H9 (cell line): ENCODE data around the gene TBC1D24. TPM values are rescaled to one million over a fixed set of nuclear protein-coding genes. Genes with fewer than 3 reads are reported as not detected.

Experiments
- DNase-seq: peaks from one replicate; pipeline ENCODE4 v3.0.0-alpha.2; 2017
- H2AFZ ChIP-seq: one replicate; pipeline ENCODE4 v1.6.1; 2013; ENCODE audit warnings: mild to moderate bottlenecking, low read length, control low read depth, moderate library complexity
- H2AK5ac ChIP-seq: 2 replicates; pipeline ENCODE4 v1.6.1; 2013; ENCODE audit warnings: low read length, control low read depth, mixed read lengths; ENCODE audit not compliant: insufficient read length
- H2BK120ac ChIP-seq: one replicate; pipeline ENCODE4 v1.6.1; 2013; ENCODE audit warnings: low read depth, mild to moderate bottlenecking, low read length, control low read depth, inconsistent platforms; ENCODE audit not compliant: poor library complexity, severe bottlenecking
- H2BK12ac ChIP-seq: 2 replicates; pipeline ENCODE4 v1.6.1; 2013; ENCODE audit warnings: low read length, control low read depth, mixed read lengths, low read depth; ENCODE audit not compliant: insufficient read length
- H2BK15ac ChIP-seq: 2 replicates; pipeline ENCODE4 v1.6.1; 2013; ENCODE audit warnings: low read depth, low read length, control low read depth
- H2BK20ac ChIP-seq: one replicate; pipeline ENCODE4 v1.6.1; 2013; ENCODE audit warnings: low read depth, mild to moderate bottlenecking, low read length, control low read depth, inconsistent platforms; ENCODE audit not compliant: poor library complexity, severe bottlenecking
- H2BK5ac ChIP-seq: 2 replicates; pipeline ENCODE4 v1.6.1; 2013; ENCODE audit warnings: low read length, control low read depth, mixed read lengths; ENCODE audit not compliant: insufficient read length
- H3K14ac ChIP-seq: 2 replicates; pipeline ENCODE4 v1.6.1; 2013; ENCODE audit warnings: low read length, control low read depth; ENCODE audit not compliant: insufficient read depth
- H3K18ac ChIP-seq: 2 replicates; pipeline ENCODE4 v1.6.1; 2013; ENCODE audit warnings: low read depth, mild to moderate bottlenecking, mixed read lengths, low read length, control low read depth; ENCODE audit not compliant: insufficient read length
- H3K23ac ChIP-seq: 2 replicates; pipeline ENCODE4 v1.6.1; 2013; ENCODE audit warnings: low read length, control low read depth, mixed read lengths, low read depth; ENCODE audit not compliant: insufficient read length
- H3K23me2 ChIP-seq: 2 replicates; pipeline ENCODE4 v1.6.1; 2013; ENCODE audit warnings: low read depth, mild to moderate bottlenecking, mixed read lengths, low read length, control low read depth; ENCODE audit not compliant: insufficient read length, poor library complexity, severe bottlenecking
- H3K27ac ChIP-seq: 2 replicates; pipeline ENCODE4 v1.5.1; 2013; ENCODE audit warnings: low read length, control low read depth, mixed read lengths, low read depth; ENCODE audit not compliant: insufficient read length
- H3K27me3 ChIP-seq: 2 replicates; pipeline ENCODE4 v1.6.1; 2013; ENCODE audit warnings: low read length, control low read depth, inconsistent platforms; ENCODE audit not compliant: insufficient read depth
- H3K4ac ChIP-seq: 2 replicates; pipeline ENCODE4 v1.6.1; 2013; ENCODE audit warnings: low read depth, mild to moderate bottlenecking, control low read depth, inconsistent platforms, low read length, moderate library complexity
- H3K4me1 ChIP-seq: 2 replicates; pipeline ENCODE4 v1.6.1; 2013; ENCODE audit warnings: low read length, control low read depth, inconsistent platforms; ENCODE audit not compliant: insufficient read depth
- H3K4me2 ChIP-seq: 2 replicates; pipeline ENCODE4 v1.6.1; 2013; ENCODE audit warnings: low read length, control low read depth, mixed read lengths; ENCODE audit not compliant: insufficient read length, insufficient read depth
- H3K56ac ChIP-seq: 2 replicates; pipeline ENCODE4 v1.6.1; 2013; ENCODE audit warnings: low read depth, mild to moderate bottlenecking, mixed read lengths, low read length, control low read depth; ENCODE audit not compliant: insufficient read length
- H3K79me1 ChIP-seq: 2 replicates; pipeline ENCODE4 v1.6.1; 2013; ENCODE audit warnings: low read depth, mild to moderate bottlenecking, moderate library complexity, low read length, control low read depth, inconsistent platforms; ENCODE audit not compliant: insufficient read depth, poor library complexity, severe bottlenecking
- H3K79me2 ChIP-seq: 2 replicates; pipeline ENCODE4 v1.6.1; 2013; ENCODE audit warnings: low read length, control low read depth, inconsistent platforms; ENCODE audit not compliant: insufficient read depth
- H3K9ac ChIP-seq: 2 replicates; pipeline ENCODE4 v1.6.1; 2013; ENCODE audit warnings: low read length, control low read depth, mixed read lengths; ENCODE audit not compliant: insufficient read length; ENCODE audit errors: extremely low read depth
- H3K9me3 ChIP-seq: one replicate; pipeline ENCODE4 v1.6.1; 2013; ENCODE audit warnings: low read depth, low read length, inconsistent platforms; ENCODE audit not compliant: control insufficient read depth
- H3T11ph ChIP-seq: one replicate; pipeline ENCODE4 v1.6.1; 2013; ENCODE audit warnings: mild to moderate bottlenecking, low read length, control low read depth, inconsistent platforms
- H4K20me1 ChIP-seq: one replicate; pipeline ENCODE4 v1.6.1; 2013; ENCODE audit not compliant: control insufficient read depth, insufficient read length, insufficient read depth
- H4K5ac ChIP-seq: 2 replicates; pipeline ENCODE4 v1.6.1; 2013; ENCODE audit warnings: low read depth, mild to moderate bottlenecking, mixed read lengths, low read length, control low read depth; ENCODE audit not compliant: insufficient read length
- H4K8ac ChIP-seq: replicated peaks from 2 replicates; pipeline ENCODE4 v1.6.1; 2013; ENCODE audit warnings: low read length, control low read depth, mixed read lengths, low read depth; ENCODE audit not compliant: insufficient read length
- H4K91ac ChIP-seq: 2 replicates; pipeline ENCODE4 v1.6.1; 2013; ENCODE audit warnings: low read depth, mild to moderate bottlenecking, moderate library complexity, mixed read lengths, low read length, control low read depth; ENCODE audit not compliant: insufficient read length
- H3K27ac Mint-ChIP-seq, 3 experiments: 2 replicates in 2 of 3; 3 replicates in 1 of 3; pipeline ENCODE4 v1.8.0; 2020 to 2021; ENCODE audit warnings: mixed read lengths in 3 of 3, mild to moderate bottlenecking in 1 of 3, moderate library complexity in 1 of 3
- H3K27me3 Mint-ChIP-seq: 2 replicates; pipeline ENCODE4 v1.8.0; 2021; ENCODE audit warnings: low read depth, mild to moderate bottlenecking, moderate library complexity, mixed read lengths
- H3K36me3 Mint-ChIP-seq, 3 experiments: 2 replicates in 2 of 3; 3 replicates in 1 of 3; pipeline ENCODE4 v1.8.0; 2020 to 2021; ENCODE audit warnings: low read depth in 3 of 3, mixed read lengths in 3 of 3; ENCODE audit not compliant: insufficient read depth in 1 of 3
- H3K4me1 Mint-ChIP-seq, 2 experiments: 2 replicates each; pipeline ENCODE4 v1.8.0; 2020; ENCODE audit warnings: mixed read lengths in 2 of 2
- H3K4me3 Mint-ChIP-seq, 2 experiments: 2 replicates in 1 of 2; 3 replicates in 1 of 2; pipeline ENCODE4 v1.8.0; 2020 to 2021; ENCODE audit warnings: mild to moderate bottlenecking in 2 of 2, mixed read lengths in 2 of 2, moderate library complexity in 1 of 2
- H3K9me3 Mint-ChIP-seq, 2 experiments: 2 replicates in 1 of 2; 3 replicates in 1 of 2; pipeline ENCODE4 v1.8.0; 2020; ENCODE audit warnings: mild to moderate bottlenecking in 2 of 2, mixed read lengths in 2 of 2, moderate library complexity in 1 of 2
- CTCF ChIP-seq: fragments of 200-600 bp; sonication (generic); conservative IDR thresholded peaks from 3 replicates; pipeline ENCODE4 v1.8.0; 2021; ENCODE audit warnings: antibody characterized with exemption, mild to moderate bottlenecking
- WGBS: extraction: QIAGEN DNeasy Blood & Tissue Kit; methylation state at CpG from one replicate; pipeline ENCODE4 v1.1.7; 2013; ENCODE audit warnings: missing lambda C conversion rate, low lambda C conversion rate, mixed read lengths; ENCODE audit not compliant: insufficient read length; ENCODE audit errors: extremely low coverage; 5-methylcytosine and 5-hydroxymethylcytosine counted together
- total RNA-seq: library from RNA; stranded (reverse); gene quantifications from 2 replicates; pipeline ENCODE4 v1.2.1, GENCODE V29; 2021

Gene TBC1D24
- total RNA-seq, 1 experiment from 2014 or later: 19.0 TPM

- Histone ChIP-seq H3K9me3 (no peaks in the 10 kb centered on the region), H3K9ac (no peak overlapping the region), H3K79me1 (no peaks in the 10 kb centered on the region), H2BK5ac (no peak overlapping the region), H4K5ac (no peak overlapping the region), H2BK20ac (no peak overlapping the region), H3K27me3 (no peaks in the 10 kb centered on the region), H4K8ac (no peak overlapping the region), H3K14ac (no peak overlapping the region), H3K4me2 (no peak overlapping the region), H2AK5ac (no peak overlapping the region), H3K79me2 (no peaks in the 10 kb centered on the region; the same call in 1 of the 2 replicates), H2BK15ac (no peak overlapping the region), H4K20me1 (peaks cover 2% of the 10 kb centered on the region), H3T11ph (no peak overlapping the region), H3K4ac (no peak overlapping the region), H3K4me1 (no peaks in the 10 kb centered on the region), H4K91ac (no peak overlapping the region), H3K23me2 (no peaks in the 10 kb centered on the region), H3K56ac (no peak overlapping the region), H3K18ac (no peak overlapping the region), H3K27ac (no peak overlapping the region), H3K23ac (no peak overlapping the region), H2AFZ (no peak overlapping the region), H2BK12ac (no peak overlapping the region), H2BK120ac (no peak overlapping the region)
- Mint-ChIP-seq H3K4me1 (peaks cover 11 to 15% of the 10 kb centered on the region in 2 experiments), H3K9me3 (no peaks in the 10 kb centered on the region), H3K4me3 (no peak overlapping the region), H3K27ac (peak overlapping the region; percentile 64 to 80 (median 71); a peak in 6 of 7 replicates), H3K27me3 (no peaks in the 10 kb centered on the region), H3K36me3 (no peaks in the 10 kb centered on the region)
- no peak for DNase-seq
- TF ChIP-seq CTCF: no peak
- no CpG with 5 or more reads among the region's 29 CpGs for WGBS
These were observed 12.0 kb downstream of the TBC1D24 start for GRCh38 chr16:2486645-2487516.
